ENCODE data around the gene FBN1. TPM values are rescaled to one million over a fixed set of nuclear protein-coding genes. Genes with fewer than 3 reads are reported as not detected.
A peak's percentile ranks its signal among the peaks of the same experiment; 100 is the strongest.

FBN1 gene
- total RNA-seq, 1 donor: 1,556 TPM

GRCh38 chr15:48590723-48591122 is 54.8 kb downstream of the FBN1 start:
- Histone ChIP-seq H3K9me3 (ENCODE audit: low read depth, low read length) (no peaks in the 10 kb centered on the region), H3K79me2 (ENCODE audit: insufficient read depth, low read length) (peaks cover 78% of the 10 kb centered on the region), H2AFZ (ENCODE audit: low read length) (no peak overlapping the region), H4K20me1 (ENCODE audit: insufficient read depth, low read length) (no peaks in the 10 kb centered on the region), H3K27ac (ENCODE audit: low read depth, low read length) (peak overlapping the region; percentile 95), H3K4me1 (ENCODE audit: insufficient read depth, low read length) (peaks cover 34% of the 10 kb centered on the region), H3K4me2 (ENCODE audit: insufficient read depth, low read length) (no peak overlapping the region), H3K27me3 (ENCODE audit: insufficient read depth, low read length) (no peaks in the 10 kb centered on the region), H3K4me3 (ENCODE audit: insufficient read depth, low read length) (no peak overlapping the region), H3K36me3 (ENCODE audit: insufficient read depth, low read length) (peaks cover 56% of the 10 kb centered on the region)
- DNase-seq (ENCODE audit: insufficient read length, low spot score, missing footprints): no peak
- TF ChIP-seq CTCF (IDR thresholded peaks at IDR 0.05; ENCODE audit: extremely low read depth, low read depth, low read length): no peak

- H3K79me2 ChIP-seq (ENCODE audit: insufficient read depth, low read length): peaks cover 96% of the 10 kb centered on the region
- no peak overlapping the region for H3K4me2 ChIP-seq (ENCODE audit: insufficient read depth, low read length)
- DNase-seq (ENCODE audit: insufficient read length, low spot score, missing footprints): no peak
- no peak for TF ChIP-seq CTCF (IDR thresholded peaks at IDR 0.05; ENCODE audit: extremely low read depth, low read depth, low read length)
- H3K36me3 ChIP-seq (ENCODE audit: insufficient read depth, low read length): peaks cover 50% of the 10 kb centered on the region
- H3K27me3 ChIP-seq (ENCODE audit: insufficient read depth, low read length): no peaks in the 10 kb centered on the region
- H3K4me1 ChIP-seq (ENCODE audit: insufficient read depth, low read length): peaks cover 60% of the 10 kb centered on the region
- peak overlapping the region; percentile 92 for H3K27ac ChIP-seq (ENCODE audit: low read depth, low read length)
- no peak overlapping the region for H3K4me3 ChIP-seq (ENCODE audit: insufficient read depth, low read length)
- no peaks in the 10 kb centered on the region for H3K9me3 ChIP-seq (ENCODE audit: low read depth, low read length)
- no peak overlapping the region for H2AFZ ChIP-seq (ENCODE audit: low read length)
- peaks cover 3% of the 10 kb centered on the region for H4K20me1 ChIP-seq (ENCODE audit: insufficient read depth, low read length)
Measured at GRCh38 chr15:48584812-48585563, 60.5 kb downstream of the FBN1 start.

- Histone ChIP-seq H3K4me1 (ENCODE audit: insufficient read depth, low read length) (peaks cover 61% of the 10 kb centered on the region), H3K9me3 (ENCODE audit: low read depth, low read length) (no peaks in the 10 kb centered on the region), H3K4me2 (ENCODE audit: insufficient read depth, low read length) (no peak overlapping the region), H3K36me3 (ENCODE audit: insufficient read depth, low read length) (peaks cover 44% of the 10 kb centered on the region), H4K20me1 (ENCODE audit: insufficient read depth, low read length) (peaks cover 3% of the 10 kb centered on the region), H3K4me3 (ENCODE audit: insufficient read depth, low read length) (no peak overlapping the region), H3K27me3 (ENCODE audit: insufficient read depth, low read length) (no peaks in the 10 kb centered on the region), H3K79me2 (ENCODE audit: insufficient read depth, low read length) (peaks cover 96% of the 10 kb centered on the region), H2AFZ (ENCODE audit: low read length) (no peak overlapping the region), H3K27ac (ENCODE audit: low read depth, low read length) (peak overlapping the region; percentile 92)
- no peak for TF ChIP-seq CTCF (IDR thresholded peaks at IDR 0.05; ENCODE audit: extremely low read depth, low read depth, low read length)
- no peak for DNase-seq (ENCODE audit: insufficient read length, low spot score, missing footprints)
Measured at GRCh38 chr15:48584090-48584811, 61.3 kb downstream of the FBN1 start.
